NK-92 (cell line): ENCODE measurements around the gene SYNGAP1.
A peak's percentile ranks its signal among the peaks of the same experiment; 100 is the strongest.

Experiments used
- DNase-seq: peaks from one replicate; lab custom pipeline; 2025; ENCODE audit not compliant: unreplicated experiment; lab: John Stamatoyannopoulos, UW

Gene SYNGAP1

DNA sequence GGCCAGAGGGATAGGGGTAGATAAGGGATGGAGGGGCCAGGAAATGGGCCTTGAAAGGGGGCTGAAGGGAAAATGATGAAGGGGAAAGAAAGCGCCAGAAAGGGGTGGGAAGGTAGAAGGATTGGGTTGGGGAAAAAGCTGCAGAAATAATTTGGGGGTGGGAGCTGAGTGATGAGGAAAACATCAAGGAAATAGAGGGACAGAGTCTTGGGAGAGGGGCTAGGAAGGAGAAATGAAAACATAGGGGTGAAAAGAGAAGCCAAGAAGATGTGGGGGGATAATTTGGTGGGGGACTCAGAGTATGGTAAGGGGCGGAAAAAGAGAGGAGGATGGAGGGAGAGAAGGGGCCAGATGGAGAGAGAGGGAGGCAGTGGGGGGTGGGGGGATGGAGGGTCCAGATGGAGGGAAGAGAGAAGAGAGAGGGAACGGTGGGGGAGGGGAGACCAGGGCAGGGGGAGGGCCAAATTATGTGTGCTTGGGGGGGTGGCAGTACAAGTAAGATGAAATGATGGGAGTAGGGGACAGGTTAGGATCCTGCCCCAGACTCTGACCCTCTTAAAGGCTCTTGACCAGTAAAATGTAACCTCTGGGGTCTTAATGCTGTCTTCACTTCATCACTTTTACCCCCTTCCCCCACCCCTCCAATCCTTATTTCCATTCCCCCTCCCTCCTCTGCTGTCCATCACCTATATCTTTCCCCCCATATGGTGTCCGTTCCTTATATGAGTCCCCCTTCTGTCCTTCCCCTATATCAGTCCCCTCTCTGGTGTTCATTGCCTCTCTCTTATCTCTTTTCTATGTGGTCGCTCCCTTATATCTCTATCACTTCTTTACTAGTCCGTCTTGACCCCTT is 852 bp downstream of the SYNGAP1 start:
- no peak for DNase-seq

DNA sequence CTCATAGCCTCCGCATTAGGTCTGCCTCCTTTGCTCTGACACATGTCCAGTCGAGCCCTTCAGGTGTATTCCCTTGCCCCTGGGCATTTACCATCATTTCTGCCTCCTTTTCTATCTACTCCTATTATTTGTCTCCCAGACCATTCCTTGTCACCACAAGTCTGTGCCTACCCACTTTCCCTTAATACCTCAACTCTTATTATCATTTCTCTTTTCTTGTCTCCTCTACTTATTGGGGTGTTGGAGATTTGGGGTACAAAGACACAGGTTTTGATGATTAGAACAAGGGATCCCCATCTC is 1.4 kb downstream of the SYNGAP1 start:
- DNase-seq: no peak

DNA sequence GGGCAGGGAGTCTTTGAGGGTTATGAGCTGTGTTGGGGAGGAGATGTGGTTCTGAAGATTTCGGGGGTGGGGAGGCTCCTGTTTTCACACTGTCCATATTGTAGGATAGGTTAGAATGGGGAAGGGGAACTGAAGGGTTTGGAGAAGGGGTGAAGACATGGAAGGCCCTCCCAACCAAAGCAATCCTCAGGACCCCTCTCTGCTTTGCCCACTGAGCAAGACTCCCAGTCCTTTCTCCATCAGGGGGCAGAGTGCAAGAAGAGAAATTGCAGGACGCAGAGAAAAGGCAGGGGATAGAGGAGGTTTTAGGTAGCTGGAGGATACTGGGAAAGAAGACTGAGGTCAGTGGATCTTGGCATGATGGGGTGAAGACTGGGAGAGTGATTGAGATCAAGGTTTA is 3.9 kb downstream of the SYNGAP1 start:
- DNase-seq: no peak

DNA sequence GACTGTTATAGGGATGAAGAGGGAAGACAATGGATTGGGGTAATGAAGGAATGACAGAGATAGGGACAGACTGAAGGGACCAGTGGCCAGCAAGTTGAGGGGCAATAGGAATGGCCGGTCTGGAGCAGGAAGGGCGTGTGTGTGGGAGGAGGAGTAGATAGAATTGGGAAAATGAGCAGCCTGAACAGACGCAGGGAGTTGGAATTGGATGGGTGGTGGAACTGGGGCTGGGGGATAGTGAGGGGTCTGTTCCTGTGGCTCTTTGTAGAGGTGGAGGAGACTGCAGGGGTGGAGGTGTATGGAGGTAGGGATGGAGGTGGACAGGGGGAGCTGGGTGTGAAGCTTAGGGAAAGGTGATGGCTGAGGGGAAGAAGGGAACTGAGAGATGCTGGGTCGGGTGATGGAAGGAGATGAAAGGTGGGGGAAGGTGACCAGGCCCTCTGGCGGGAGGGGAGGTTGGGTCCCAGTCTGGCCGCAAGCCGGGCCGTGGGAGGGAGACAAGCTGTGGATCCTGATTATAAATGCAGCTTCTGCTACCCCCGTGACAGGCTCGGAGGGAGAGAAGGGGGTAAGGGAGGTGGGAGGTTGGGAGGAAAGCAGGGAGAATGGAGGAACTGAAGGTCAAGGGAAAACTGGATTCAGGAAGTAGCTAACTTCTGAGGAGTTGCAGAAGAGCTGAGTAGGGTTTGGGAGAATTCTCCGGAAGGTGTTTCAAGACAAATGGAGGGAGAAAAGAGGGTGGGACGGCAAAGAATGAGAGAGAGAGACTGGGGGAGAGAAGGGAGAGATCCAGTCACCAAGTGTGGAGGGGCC is 5.2 kb downstream of the SYNGAP1 start:
- no peak for DNase-seq

DNA sequence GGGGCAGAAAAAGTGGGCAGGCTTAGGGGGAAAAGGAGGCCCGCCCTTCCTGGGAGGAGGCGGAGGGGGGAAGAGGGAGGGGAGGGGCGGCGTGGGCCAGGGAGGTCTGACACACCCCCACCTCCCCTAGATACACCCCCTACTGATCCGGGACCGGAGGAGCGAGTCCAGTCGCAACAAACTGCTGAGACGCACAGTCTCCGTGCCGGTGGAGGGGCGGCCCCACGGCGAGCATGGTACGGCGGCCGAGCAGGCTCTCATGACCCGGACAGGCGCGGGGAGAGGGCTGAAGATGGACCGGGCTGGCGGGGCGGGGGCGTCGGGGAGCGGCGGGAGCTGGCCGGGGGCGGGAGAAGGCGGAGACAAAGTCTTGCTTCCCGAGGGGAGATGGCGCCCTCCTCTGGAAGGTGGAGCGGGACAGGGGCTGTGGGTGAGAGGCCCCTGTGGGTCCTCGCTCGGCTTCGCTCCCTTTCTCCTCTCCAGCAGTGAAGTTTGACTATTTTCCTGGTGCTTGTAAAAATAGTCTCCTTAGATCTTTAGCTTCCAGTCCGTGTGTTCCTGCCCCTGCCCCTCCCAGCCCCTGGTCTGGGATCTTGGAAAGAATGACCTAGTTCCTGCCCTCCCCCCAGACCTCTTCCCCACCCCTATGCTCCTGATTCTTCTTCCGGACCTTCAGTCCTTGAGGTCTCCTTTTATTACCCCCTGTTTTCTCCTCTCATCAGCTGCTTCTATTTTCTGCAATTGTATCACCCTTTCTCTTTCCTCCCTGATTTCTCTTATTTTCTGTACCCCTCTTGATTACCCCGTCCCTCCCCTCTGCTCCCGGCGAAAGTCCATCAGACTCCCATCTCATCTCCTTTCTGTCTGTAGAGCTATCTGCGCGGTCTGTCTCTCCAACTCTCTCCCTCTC is 6.1 kb downstream of the SYNGAP1 start:
- peak; percentile 16 for DNase-seq

DNA sequence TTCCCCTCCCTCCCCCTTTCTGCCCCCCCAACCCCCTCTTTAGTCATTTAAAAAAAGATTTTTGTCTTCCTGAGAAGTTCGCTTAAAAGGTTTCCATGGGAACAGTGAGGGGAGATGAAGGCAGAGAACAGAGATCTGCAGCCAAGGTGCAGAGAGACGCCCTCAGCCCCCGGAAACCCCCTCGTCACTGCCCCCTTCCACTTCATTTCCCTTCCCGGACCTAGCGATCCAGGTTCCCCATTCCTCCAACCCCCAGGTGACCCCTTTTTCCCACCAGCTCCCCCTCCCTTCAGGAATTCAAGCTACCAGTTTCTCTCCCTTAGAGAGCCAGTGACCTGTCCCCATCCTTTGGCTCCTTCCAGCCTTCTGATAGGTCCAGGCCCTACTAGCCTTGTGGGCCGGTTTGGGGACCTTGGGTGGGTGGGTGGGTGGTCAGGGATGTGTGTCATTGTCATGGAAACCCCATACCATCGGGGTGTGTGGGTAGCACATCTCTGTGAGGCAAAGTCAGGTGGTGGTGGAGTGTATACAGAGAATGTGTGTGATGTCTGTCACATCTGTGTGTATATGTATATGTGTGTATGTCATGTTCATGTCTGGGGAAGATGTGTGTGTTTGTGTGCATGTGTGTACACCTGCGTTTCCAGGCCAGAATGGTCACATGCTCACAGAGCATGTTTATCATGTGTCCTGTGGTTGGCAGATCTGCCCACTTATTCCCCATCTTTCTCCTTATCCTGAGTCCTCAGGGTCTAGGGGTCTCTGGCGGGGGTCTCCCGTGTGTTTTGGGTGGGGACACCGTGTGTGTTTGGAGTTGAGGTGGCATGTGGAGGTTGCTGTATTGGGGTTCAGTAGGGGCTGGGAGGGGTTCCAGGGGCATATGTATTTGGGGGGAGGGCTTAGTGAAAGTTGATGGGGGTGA is 7.0 kb downstream of the SYNGAP1 start:
- DNase-seq: no peak

DNA sequence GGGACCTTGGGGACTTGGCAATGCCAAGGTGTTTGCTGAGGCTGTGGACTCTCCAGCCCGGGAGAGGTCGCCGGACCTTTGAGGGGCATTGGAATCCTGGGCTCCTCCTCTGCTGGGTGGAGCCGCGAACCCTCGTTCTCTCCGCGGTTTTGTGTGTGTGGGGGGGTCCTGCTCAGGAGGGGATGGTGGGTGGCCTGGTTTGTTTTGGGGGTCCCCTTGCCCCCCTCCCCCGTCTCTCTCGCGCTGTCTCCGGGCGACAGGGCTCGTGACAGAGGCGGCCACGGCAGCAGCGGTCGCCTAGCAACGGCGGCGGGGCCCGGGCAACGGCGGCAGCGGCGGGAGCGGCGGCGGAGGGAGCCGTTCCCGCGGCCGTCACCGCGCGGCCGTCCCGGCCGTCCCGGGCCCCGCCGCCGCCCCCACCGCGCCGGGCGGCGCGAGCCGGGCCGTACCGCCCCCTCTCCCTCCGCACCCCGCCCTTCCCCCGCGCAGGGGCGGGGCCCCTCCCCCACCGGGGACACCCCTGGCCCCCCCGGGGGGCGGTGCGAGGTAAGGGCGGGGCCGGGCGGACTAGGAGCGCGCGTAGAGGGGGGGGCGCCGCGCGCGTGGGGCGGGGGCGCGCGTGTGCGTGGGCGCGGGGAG is 7.8 kb downstream of the SYNGAP1 start:
- DNase-seq: no peak

DNA sequence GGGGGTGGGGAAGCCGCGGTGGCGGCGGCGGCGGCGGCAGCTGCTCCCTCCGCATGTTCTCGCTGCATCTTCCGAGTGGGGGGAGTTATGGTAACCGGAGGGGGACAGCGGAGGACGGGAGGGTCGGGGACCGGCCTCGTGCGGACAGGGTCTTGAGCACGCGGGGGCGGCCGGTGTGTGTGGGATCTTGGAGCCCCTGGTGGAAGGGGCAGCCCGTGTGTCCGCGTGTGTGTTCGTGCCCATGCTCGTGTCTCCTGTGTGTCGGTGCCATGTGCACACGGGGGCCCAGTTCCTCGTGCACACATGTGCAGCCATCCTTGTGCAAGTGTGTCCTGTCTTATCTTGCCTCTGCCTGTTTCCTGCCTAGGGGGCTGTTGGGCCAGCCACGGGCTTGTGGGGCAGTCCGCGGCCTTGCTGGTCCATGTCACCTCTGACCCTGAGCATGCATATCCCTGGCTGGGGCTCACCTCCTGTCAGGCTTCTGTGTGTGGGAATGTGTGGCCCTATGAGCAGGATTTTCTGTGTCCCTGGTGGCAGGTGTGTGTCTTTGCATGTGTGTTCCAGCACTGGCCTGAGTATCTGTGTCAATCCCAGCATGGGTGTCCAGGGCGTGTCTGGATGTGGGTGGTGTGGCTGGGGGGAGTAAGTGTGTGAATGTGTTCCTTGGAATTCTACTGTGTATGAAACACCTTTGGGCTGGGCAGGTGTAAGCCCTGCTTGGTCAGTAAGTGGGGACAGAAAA is 8.5 kb downstream of the SYNGAP1 start:
- no peak for DNase-seq

DNA sequence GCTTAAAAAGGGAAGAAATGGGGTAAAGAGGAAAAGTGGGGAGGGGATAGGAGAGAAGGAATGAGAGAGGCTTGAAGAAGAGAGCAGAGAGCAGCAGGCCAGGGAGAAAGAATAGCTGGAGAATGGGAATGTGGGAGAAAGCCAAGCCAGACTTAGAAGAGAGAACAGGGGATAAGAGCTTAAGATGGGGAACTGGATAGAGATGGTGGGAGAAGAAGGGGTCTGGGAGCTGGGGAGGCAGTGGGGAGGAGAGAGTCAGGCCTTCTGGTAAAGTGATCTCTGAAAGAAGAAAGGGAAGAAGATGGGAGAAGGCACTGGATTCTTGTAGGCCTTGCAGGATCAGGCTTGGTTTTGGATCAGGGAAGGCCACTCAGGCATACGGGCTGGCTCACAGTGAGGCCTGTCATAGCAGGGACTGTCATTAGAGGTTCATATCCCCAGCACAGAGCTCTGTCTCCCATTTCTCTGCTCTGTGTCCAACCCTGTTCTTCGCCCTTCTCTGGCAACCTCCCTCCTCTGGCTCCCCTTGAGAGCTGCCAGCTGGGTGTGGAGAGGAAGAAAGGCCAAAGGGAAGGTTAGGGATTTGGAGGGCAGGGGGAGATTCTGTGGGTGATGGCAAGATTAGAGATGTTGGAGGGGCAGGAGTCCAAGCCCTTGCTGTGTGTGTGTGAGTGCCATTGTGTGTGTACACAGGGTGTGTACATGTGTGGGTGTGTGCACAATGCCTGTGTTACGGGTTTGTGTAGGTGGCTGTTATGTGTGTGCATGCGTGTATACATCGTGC is 9.3 kb downstream of the SYNGAP1 start:
- no peak for DNase-seq

DNA sequence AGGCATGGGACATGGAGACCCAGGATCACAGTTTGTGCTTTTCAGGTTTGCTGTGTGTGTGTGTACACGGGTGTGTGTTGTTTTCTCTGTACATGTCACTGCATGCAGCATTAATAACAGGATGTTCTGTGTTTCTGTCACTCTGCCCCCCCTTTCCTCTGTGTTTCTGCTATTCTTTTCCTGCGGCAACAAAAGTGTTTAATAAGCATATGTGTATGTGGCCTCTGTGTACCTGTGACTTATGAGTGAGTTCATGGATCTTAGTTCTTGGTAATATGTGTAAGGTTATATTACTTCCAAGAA is 9.8 kb downstream of the SYNGAP1 start:
- no peak for DNase-seq

DNA sequence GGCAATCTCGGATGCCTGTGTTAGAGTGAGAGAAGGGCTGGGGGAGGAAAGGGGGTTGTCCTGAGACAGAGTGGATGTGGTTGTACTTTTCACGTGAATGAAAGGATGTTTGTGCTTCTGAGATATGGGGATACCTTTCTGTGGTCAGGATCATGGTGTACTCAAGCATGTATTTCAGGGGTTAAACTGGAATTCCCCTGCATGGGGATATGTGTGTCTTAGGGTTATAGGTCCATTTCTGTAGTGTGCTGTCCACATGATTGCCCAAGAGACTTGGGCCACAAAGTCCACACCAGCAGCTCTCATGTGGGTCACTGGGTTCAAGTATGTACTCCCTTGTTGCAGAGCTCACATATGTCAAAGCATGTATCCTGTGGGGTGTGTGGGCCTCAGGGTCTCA is 10.5 kb downstream of the SYNGAP1 start:
- no peak for DNase-seq

DNA sequence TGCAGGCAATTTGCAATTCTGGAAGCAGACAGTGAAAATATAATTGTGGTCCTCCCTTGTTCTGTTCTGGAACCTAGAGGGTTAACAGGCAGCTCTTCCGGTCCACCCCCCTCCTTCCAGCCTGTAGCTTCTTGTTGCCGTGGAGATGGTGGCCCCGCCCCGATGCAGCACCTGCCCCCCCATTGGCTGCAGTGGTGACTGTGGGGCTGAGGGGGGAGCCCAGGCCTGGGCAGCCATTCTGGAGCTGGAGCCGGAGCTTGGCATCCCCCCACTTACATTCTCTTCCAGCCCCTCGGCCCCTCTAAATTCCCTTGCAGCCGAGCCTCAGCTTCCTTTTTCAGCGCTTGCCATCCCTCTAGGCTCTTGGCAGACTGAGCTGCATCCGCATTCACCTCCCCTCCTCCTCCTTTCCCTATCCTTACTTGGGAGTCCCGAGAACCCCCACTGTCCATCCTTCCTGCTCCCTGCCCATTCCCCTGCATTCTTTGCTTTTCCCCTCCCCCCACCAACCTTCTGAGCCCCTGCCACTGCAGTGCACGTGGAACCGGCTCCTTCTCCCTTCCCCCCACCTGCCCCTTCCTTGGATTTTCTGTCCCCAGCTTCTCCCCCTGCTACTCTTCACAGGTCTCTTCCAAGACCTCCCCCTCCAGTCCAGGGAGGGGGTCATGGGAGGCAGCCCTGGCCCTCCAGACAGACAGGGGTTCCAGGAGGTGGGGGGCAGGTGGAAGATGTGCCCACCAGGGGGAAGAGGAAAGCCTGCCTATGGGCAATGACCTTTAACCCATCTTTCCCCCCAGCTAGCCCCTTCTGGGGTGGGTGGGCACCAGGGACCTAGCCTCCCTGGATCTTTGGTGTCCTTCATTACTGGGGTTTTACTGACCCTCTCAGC is 11.4 kb downstream of the SYNGAP1 start:
- DNase-seq: peak; percentile 11

DNA sequence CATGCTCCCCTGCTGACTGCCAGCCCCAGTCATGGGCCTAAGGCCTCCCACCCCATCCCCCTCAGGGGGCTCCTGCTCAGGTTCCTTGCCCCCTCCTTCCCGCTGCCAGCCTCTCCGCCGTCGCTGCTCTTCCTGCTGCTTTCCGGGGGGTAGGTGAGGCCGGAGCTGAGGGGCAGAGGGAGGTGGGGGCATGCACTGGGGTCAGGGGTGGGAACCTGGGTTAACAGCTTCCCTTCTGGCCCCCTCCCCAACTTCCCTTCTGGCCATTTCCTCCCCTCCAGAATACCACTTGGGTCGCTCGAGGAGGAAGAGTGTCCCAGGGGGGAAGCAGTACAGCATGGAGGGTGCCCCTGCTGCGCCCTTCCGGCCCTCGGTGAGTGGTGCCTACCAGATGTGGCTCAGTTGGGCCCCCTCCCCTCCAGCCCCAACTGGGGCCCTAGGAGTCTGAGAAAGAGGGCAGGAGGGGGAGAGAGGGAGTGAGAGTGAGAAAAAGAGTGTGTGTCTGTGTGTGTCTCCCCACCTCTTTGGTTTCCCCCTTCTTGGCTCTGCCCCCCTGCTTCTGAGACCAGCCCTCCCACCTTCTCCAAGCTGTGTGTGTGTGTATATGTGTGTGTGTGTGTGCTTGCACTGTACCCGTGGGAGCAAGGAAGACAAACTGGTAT is 12.1 kb downstream of the SYNGAP1 start:
- DNase-seq: no peak

DNA sequence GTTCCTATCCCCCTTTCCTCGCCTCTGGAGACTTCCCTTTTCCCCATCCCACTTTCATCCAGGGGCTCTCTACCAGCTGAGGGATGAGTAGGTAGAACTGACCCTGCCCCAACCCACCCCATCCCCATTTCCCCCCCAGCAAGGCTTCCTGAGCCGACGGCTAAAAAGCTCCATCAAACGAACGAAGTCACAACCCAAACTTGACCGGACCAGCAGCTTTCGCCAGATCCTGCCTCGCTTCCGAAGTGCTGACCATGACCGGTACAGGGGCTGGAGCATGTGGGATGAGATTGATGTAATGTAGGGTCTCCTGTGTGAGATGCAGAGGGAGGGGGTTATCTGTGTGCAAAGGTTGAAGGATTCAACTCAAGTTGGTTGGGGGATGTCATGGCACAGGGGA is 12.7 kb downstream of the SYNGAP1 start:
- DNase-seq: no peak

DNA sequence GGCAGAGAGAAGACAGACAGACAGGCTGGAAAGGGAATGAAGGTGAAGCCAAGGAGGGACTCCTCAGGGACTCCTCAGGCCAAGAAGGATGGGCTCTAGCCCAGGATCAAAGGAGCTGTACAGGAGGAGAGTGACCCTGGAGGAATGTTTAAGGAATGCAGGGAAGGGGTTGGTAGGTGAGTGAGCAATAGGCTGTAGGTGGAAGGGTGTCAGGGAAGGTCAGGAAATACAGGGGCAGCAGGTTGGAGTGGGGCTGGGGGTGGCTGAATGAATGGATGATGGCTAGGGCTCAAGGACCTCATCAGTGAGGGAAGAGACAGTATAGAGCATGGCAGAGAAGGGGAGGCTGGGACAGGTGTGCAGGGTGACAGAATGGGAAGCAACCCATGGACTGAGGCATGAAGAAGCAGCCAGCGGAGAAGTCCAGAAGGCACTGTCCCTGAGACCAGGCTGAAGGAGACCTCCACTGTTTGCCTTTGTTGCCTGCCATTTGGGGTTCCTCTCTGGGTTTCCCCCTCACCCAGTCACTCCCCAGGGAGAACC is 13.2 kb downstream of the SYNGAP1 start:
- no peak for DNase-seq

DNA sequence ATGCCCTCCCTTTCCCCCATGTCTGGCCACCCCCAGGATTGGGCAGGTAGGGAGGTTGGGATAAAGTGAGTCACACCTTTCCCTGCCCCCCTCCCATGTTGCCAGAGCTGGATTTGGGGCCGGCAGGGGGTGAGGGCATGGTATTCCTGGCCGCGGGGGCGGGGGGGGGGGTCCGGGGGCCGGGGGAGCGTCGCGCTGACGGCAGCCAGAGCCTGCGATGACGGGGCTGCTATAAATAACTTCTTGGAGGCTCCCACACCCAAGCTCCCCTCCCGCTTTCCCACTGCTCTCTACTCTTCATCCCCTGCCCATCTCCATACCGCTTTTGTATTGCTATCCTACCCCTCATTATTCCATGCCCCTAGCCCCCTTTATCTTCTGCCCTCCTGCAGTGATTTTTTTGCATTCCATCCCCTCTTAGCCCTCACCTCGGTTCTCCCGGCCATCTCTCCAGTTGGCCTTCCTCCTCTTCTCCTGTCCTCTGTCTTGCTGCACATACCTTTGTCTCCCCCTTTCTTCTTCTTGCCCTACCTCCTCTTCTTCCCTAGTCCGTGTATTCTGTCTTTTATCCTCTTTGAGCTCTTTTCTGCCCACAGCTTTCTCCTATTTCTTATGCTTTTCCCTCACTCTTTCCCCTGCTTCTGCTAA is 13.8 kb downstream of the SYNGAP1 start:
- no peak for DNase-seq
